SU-DHL-6 (cell line): Measurements from ENCODE around the gene LY6G6C.

Experiments used
- H2AFZ ChIP-seq: fragments of 200-600 bp; sonication (generic); 2 replicates; pipeline ENCODE4 v1.6.1; 2014; ENCODE audit warnings: low read depth, mild to moderate bottlenecking, moderate library complexity, mixed read lengths, antibody characterized with exemption, low read length; ENCODE audit not compliant: severe bottlenecking
- H3F3A ChIP-seq: fragments of 200-600 bp; shearing (Covaris generic); 2 replicates; pipeline ENCODE4 v1.6.0; 2016; ENCODE audit warnings: antibody characterized with exemption, mild to moderate bottlenecking; ENCODE audit not compliant: insufficient read depth
- H3K27ac ChIP-seq: fragments of 200-600 bp; sonication (generic); 2 replicates; pipeline ENCODE4 v1.5.1; 2016; ENCODE audit warnings: low read depth, mild to moderate bottlenecking, low read length, moderate library complexity, mixed read lengths
- H3K27me3 ChIP-seq: fragments of 200-600 bp; sonication (generic), shearing (Covaris generic); 2 replicates; pipeline ENCODE4 v1.6.0; 2014; ENCODE audit warnings: mild to moderate bottlenecking, low read length
- H3K36me3 ChIP-seq: fragments of 200-600 bp; sonication (generic); 2 replicates; pipeline ENCODE4 v1.6.1; 2014; ENCODE audit warnings: mild to moderate bottlenecking, low read length, mixed read lengths
- H3K4me2 ChIP-seq: fragments of 300-600, 200-600 bp; shearing (Covaris generic), sonication (generic); 2 replicates; pipeline ENCODE4 v1.6.0; 2014; ENCODE audit warnings: low read length, low read depth, mild to moderate bottlenecking; ENCODE audit not compliant: poor library complexity, severe bottlenecking
- H3K4me3 ChIP-seq: fragments of 200-600 bp; sonication (generic); 2 replicates; pipeline ENCODE4 v1.5.1; 2014; ENCODE audit warnings: antibody characterized with exemption, low read length, mild to moderate bottlenecking, mixed read lengths; ENCODE audit not compliant: insufficient read depth, poor library complexity, severe bottlenecking
- H3K79me2 ChIP-seq: fragments of 200-600 bp; sonication (generic); 2 replicates; pipeline ENCODE4 v1.6.1; 2014; ENCODE audit warnings: mild to moderate bottlenecking, low read length, moderate library complexity; ENCODE audit not compliant: insufficient read depth
- H3K9ac ChIP-seq: fragments of 200-600 bp; sonication (generic); 2 replicates; pipeline ENCODE4 v1.7.0; 2014; ENCODE audit warnings: mild to moderate bottlenecking, low read length
- H3K9me2 ChIP-seq: fragments of 200-600 bp; sonication (generic); replicated peaks from 2 replicates; pipeline ENCODE4 v1.6.1; 2014; ENCODE audit warnings: low read length; ENCODE audit not compliant: insufficient read depth
- H3K9me3 ChIP-seq: fragments of 200-600 bp; sonication (generic); 2 replicates; pipeline ENCODE4 v1.6.1; 2014; ENCODE audit warnings: low read length, mixed read lengths; ENCODE audit not compliant: insufficient read depth
- H4K20me1 ChIP-seq: fragments of 200-600 bp; sonication (generic); 2 replicates; pipeline ENCODE4 v1.6.1; 2014; ENCODE audit warnings: low read depth, mild to moderate bottlenecking, antibody characterized with exemption, low read length, moderate library complexity, mixed read lengths
- CTCF ChIP-seq: fragments of 200-600 bp; sonication (generic); IDR thresholded peaks from one replicate; pipeline ENCODE4 v1.5.1; 2017; ENCODE audit warnings: antibody characterized with exemption, mild to moderate bottlenecking, low read length, moderate library complexity; ENCODE audit not compliant: insufficient read depth, poor library complexity, severe bottlenecking
- EZH2phosphoT487 ChIP-seq: fragments of 200-600 bp; sonication (generic), shearing (Covaris generic); conservative IDR thresholded peaks from 2 replicates; pipeline ENCODE4 v1.6.1; 2018; ENCODE audit warnings: mild to moderate bottlenecking, antibody characterized with exemption, low read length, moderate library complexity, mixed read lengths

Gene LY6G6C

GRCh38 chr6:31692353-31692752 lies 29.2 kb downstream of the LY6G6C start:
- Histone ChIP-seq H3F3A (no peaks in the 10 kb centered on the region), H3K9me2 (no peaks in the 10 kb centered on the region), H4K20me1 (no peaks in the 10 kb centered on the region), H3K27ac (no peak overlapping the region), H3K36me3 (peaks cover 5% of the 10 kb centered on the region; the same call in 1 of the 2 replicates), H2AFZ (no peak overlapping the region), H3K9ac (no peak overlapping the region), H3K79me2 (no peaks in the 10 kb centered on the region), H3K4me3 (no peak overlapping the region), H3K4me2 (no peak overlapping the region), H3K9me3 (no peaks in the 10 kb centered on the region), H3K27me3 (no peaks in the 10 kb centered on the region)
- no peak for TF ChIP-seq EZH2phosphoT487
- no peak for TF ChIP-seq CTCF

GRCh38 chr6:31691564-31692108 lies 29.9 kb downstream of the LY6G6C start:
- Histone ChIP-seq H4K20me1 (no peaks in the 10 kb centered on the region), H3K27ac (no peak overlapping the region), H3K27me3 (no peaks in the 10 kb centered on the region), H3K79me2 (no peaks in the 10 kb centered on the region), H3K36me3 (peaks cover 5% of the 10 kb centered on the region; the same call in 1 of the 2 replicates), H3F3A (no peaks in the 10 kb centered on the region), H3K9me3 (no peaks in the 10 kb centered on the region), H3K4me3 (no peak overlapping the region), H3K9ac (no peak overlapping the region), H2AFZ (no peak overlapping the region), H3K4me2 (no peak overlapping the region), H3K9me2 (no peaks in the 10 kb centered on the region)
- TF ChIP-seq EZH2phosphoT487 (no peak), CTCF (no peak)

GRCh38 chr6:31691078-31691463 lies 30.5 kb downstream of the LY6G6C start:
- Histone ChIP-seq H3K27ac (no peak overlapping the region), H3K27me3 (no peaks in the 10 kb centered on the region), H3K4me3 (no peak overlapping the region), H3K9me2 (no peaks in the 10 kb centered on the region), H3K79me2 (no peaks in the 10 kb centered on the region), H3K9ac (no peak overlapping the region), H4K20me1 (no peaks in the 10 kb centered on the region), H3F3A (no peaks in the 10 kb centered on the region), H3K9me3 (no peaks in the 10 kb centered on the region), H2AFZ (no peak overlapping the region), H3K36me3 (peaks cover 5% of the 10 kb centered on the region; the same call in 1 of the 2 replicates), H3K4me2 (no peak overlapping the region)
- TF ChIP-seq EZH2phosphoT487: no peak
- no peak for TF ChIP-seq CTCF
